Adrenal gland (tissue), 12 donors: ENCODE results near the gene GLDN. TPM values are rescaled to one million over a fixed set of nuclear protein-coding genes. Genes with fewer than 3 reads are reported as not detected.

ENCODE experiments used
- DNase-seq, 7 donors: peaks; one replicate each; pipeline ENCODE4 v3.0.0-alpha.2; 2019 to 2020
- H3K27ac ChIP-seq, 5 donors: fragments of 200-600 bp; sonication (generic) in 4 of 5; 1 replicate in 3 of 5; 2 replicates in 2 of 5; pipeline versions ENCODE4 v1.5.1 to v1.8.0; 2016 to 2020; ENCODE audit warnings: mild to moderate bottlenecking in 1 of 5
- H3K27me3 ChIP-seq: fragments of 200-600 bp; 2 replicates; pipeline ENCODE4 v1.8.0; 2021
- H3K36me3 ChIP-seq, 2 donors: fragments of 200-600 bp; replicated peaks in 1 of 2; 1 replicate in 1 of 2; 2 replicates in 1 of 2; pipeline versions ENCODE4 v1.5.1 to v1.8.0; 2018 to 2022
- H3K4me1 ChIP-seq, 2 donors: fragments of 200-600 bp; replicated peaks in 1 of 2; 1 replicate in 1 of 2; 2 replicates in 1 of 2; pipeline versions ENCODE4 v1.5.1 to v1.8.0; 2018 to 2021
- H3K4me3 ChIP-seq, 4 donors: fragments of 200-600 bp; sonication (generic) in 3 of 4; one replicate each; pipeline ENCODE4 v1.5.1; 2016 to 2018
- H3K9me3 ChIP-seq, 3 donors: fragments of 200-600 bp; sonication (generic) in 1 of 3; replicated peaks in 1 of 3; 1 replicate in 2 of 3; 2 replicates in 1 of 3; pipeline versions ENCODE4 v1.5.1 to v1.8.0; 2016 to 2021
- POLR2A ChIP-seq, 2 donors: fragments of 450-650 bp; IDR thresholded peaks; one replicate each; pipeline ENCODE4 v1.6.1; 2017; ENCODE audit warnings: antibody characterized with exemption in 2 of 2, mild to moderate bottlenecking in 2 of 2, moderate library complexity in 1 of 2
- WGBS, 4 donors: extraction: QIAGEN DNeasy Blood & Tissue Kit in 2 of 4; methylation state at CpG; one replicate each; pipeline versions ENCODE4 v1.1.5 to v1.1.7; 2013 to 2017; 5-methylcytosine and 5-hydroxymethylcytosine counted together
- intact Hi-C, 2 donors: fragments of 100-400 bp; cut with DNase I; formaldehyde crosslinking; loops; one replicate each; pipeline versions ENCODE4 v1.14.1 to v1.15.0; 2022 to 2023
- polyA plus RNA-seq, 3 donors: library from polyadenylated mRNA; stranded (reverse); fragments of 200-250 nt in 2 of 3; fragments of 350-450 nt in 1 of 3; fragmentation: Illumina TruSeq in 1 of 3; extraction: RNeasy Lipid Tissue Mini Kit (QIAGEN cat#74804) in 1 of 3; gene quantifications; one replicate each; pipeline ENCODE4 v1.2.3, GENCODE V29; 2013 to 2014
- total RNA-seq, 9 donors: library from RNA; depleted of rRNA in 4 of 9; stranded (reverse); fragments of >200 nt in 4 of 9; fragments of 120-200 nt in 1 of 9; fragmentation: NEBNext Ultra II Directional in 1 of 9; extraction: Animal tissue kit (Norgen Biotek cat#: 25700) in 1 of 9; gene quantifications; one replicate each; pipeline versions ENCODE4 v1.1.0 to v1.2.4, GENCODE V29; 2013 to 2023
- TF ChIP-seq, protein P1 (sequence below), 6 experiments: fragments of 450-650 bp in 4 of 6; fragments of 200-600 bp in 2 of 6; sonication (generic) in 1 of 6; IDR thresholded peaks; 1 replicate in 5 of 6; 2 replicates in 1 of 6; pipeline versions ENCODE4 v1.5.1 to v1.8.0; 2016 to 2021; ENCODE audit warnings: antibody characterized with exemption in 6 of 6, mild to moderate bottlenecking in 2 of 6, moderate library complexity in 1 of 6
- donor health status: healthy with polysubstance abuse.
- donor health status: Bipolar disorder and iron deficiency.
- donor health status: DM: yes; HTN: yes; CAD: no.
- donor health status: DM: no; HTN: no; CAD: no.
- donor health status: DM: no; HTN: no; CAD: no.
- donor health status: DM: yes; HTN: yes; CAD: no.

GLDN gene
- total and polyA plus RNA-seq, 12 donors = 0.44 to 30.8 (median 5.9) TPM

DNA sequence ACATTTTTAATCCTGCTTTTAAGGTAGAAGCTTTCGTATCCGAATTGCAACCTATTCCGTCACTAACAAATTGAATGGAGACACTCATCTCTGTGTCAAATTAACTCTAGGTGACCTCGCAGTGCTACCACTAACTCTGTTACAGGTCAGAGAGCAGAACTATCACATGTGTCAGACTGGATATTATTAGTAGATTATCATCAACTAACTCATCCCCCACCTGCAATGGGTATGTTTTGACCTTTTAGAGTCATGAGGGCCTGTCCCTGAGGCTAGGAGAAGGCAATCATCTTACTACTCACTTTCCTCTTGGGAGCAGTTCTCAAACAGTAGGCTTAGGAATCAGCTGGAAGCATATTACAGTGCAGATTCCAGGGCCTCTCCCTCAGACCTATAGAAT is 2.0 kb downstream of the GLDN start:
- H3K9me3 ChIP-seq = no peaks in the 10 kb centered on the region
- TF ChIP-seq, protein P1, sequence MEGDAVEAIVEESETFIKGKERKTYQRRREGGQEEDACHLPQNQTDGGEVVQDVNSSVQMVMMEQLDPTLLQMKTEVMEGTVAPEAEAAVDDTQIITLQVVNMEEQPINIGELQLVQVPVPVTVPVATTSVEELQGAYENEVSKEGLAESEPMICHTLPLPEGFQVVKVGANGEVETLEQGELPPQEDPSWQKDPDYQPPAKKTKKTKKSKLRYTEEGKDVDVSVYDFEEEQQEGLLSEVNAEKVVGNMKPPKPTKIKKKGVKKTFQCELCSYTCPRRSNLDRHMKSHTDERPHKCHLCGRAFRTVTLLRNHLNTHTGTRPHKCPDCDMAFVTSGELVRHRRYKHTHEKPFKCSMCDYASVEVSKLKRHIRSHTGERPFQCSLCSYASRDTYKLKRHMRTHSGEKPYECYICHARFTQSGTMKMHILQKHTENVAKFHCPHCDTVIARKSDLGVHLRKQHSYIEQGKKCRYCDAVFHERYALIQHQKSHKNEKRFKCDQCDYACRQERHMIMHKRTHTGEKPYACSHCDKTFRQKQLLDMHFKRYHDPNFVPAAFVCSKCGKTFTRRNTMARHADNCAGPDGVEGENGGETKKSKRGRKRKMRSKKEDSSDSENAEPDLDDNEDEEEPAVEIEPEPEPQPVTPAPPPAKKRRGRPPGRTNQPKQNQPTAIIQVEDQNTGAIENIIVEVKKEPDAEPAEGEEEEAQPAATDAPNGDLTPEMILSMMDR (IDR thresholded peaks at IDR 0.05) = no peak
- no peak for TF ChIP-seq POLR2A (IDR thresholded peaks at IDR 0.05)
- no peak overlapping the region for H3K27ac ChIP-seq
- intact Hi-C loops = no loop called here
- H3K4me1 ChIP-seq = peaks cover 5 to 7% of the 10 kb centered on the region in 2 donors
- H3K27me3 ChIP-seq = no peaks in the 10 kb centered on the region
- no peak for DNase-seq
- WGBS, 4 donors = 88 to 95% (median 90%) methylated on average over 4 of the region's 4 CpGs
- H3K36me3 ChIP-seq = no peaks in the 10 kb centered on the region
- no peak overlapping the region for H3K4me3 ChIP-seq

DNA sequence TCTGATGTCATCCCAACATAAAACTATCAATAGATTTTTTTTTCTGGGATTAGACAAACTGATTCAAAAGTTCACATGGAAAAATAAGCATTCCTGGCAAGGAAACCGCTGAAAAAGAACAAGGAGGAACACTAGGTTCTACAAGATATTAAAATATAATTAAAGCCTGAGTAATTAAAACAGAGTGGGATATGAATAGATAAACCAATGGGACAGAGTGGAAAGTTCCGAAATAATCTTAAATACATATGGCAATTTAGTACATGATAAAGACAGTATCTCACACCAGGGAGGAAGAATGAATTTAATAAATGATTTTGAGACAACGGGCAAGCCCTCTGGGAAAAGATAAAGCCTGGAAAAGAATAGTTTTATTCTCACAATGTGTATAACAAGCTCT is 4.7 kb downstream of the GLDN start:
- WGBS, 4 donors = 50 to 78% (median 71%) methylated on average over 3 of the region's 3 CpGs

DNA sequence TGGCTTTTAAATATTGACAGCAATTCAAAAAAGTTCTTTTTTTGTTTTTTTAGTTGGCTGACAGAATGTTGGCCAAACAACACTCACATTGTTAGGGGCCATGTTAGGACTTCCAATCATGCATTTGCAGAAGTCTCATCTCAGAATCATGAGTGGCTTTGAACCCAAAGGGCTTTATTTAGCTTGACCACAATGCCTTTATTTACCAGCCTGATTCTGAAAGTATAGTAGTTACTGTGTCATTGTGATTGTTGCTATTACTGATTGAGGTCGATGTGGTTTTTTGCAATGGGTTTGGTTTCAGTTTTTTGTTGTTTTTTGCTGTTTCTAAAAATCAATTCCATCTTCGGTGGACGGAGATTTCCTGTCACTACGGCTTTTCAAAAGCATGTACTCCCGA is 7.2 kb downstream of the GLDN start:
- no peak for DNase-seq
- WGBS, 4 donors = 57 to 77% (median 62%) methylated on average over 5 of the region's 5 CpGs
- H3K9me3 ChIP-seq = no peaks in the 10 kb centered on the region
- no peaks in the 10 kb centered on the region for H3K4me1 ChIP-seq
- H3K27me3 ChIP-seq = no peaks in the 10 kb centered on the region
- H3K4me3 ChIP-seq = no peak overlapping the region
- no peaks in the 10 kb centered on the region for H3K36me3 ChIP-seq
- intact Hi-C loops = no loop called here
- TF ChIP-seq, protein P1 (IDR thresholded peaks at IDR 0.05) = no peak
- TF ChIP-seq POLR2A (IDR thresholded peaks at IDR 0.05) = no peak
- peak overlapping the region in 1 of 5 donors; percentile 48 for H3K27ac ChIP-seq

More for the DNA sequence above, 4.7 kb downstream of the GLDN start:
- TF ChIP-seq, protein P1 (IDR thresholded peaks at IDR 0.05) = no peak
- TF ChIP-seq POLR2A (IDR thresholded peaks at IDR 0.05) = no peak
- H3K4me1 ChIP-seq = peaks cover 5 to 7% of the 10 kb centered on the region in 2 donors
- no peaks in the 10 kb centered on the region for H3K27me3 ChIP-seq
- H3K27ac ChIP-seq = no peak overlapping the region
- intact Hi-C loops = no loop called here
- H3K4me3 ChIP-seq = no peak overlapping the region
- H3K9me3 ChIP-seq = no peaks in the 10 kb centered on the region
- H3K36me3 ChIP-seq = no peaks in the 10 kb centered on the region
- DNase-seq = no peak

DNA sequence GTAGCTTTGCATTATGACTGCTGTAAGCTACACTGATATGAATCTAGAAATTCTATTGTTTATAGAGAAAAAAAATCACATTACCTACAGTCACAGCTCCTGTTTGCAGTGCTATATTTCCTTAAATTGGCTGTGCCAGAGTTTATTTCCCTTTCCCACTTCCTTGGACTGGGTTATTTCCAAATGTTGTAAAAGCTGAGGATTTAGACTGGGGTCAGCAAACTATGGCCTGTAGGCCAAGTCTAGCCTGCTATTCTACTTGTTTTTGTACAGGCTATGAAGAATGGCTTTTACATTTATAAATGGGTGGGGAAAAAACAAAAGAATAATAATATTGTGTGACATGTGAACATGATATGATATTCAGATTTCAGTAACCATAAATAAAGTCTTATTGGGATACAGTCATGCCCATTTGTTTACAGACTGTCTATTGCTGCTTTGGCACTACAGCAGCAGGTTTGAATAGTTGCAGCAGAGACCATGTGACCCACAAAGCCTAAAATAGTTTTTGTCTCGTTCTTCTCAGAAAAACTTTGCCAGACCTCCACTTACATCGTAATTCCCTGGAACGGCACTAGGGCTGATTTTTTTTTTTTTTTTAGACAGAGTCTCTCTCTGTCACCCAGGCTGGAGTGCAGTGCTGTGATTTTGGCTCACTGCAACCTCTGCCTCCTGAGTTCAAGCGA is 7.8 kb downstream of the GLDN start:
- H3K9me3 ChIP-seq = no peaks in the 10 kb centered on the region
- H3K27ac ChIP-seq = peak overlapping the region in 1 of 5 donors; percentile 48
- intact Hi-C loops = no loop called here
- H3K4me3 ChIP-seq = no peak overlapping the region
- TF ChIP-seq, protein P1 (IDR thresholded peaks at IDR 0.05) = no peak
- TF ChIP-seq POLR2A (IDR thresholded peaks at IDR 0.05) = no peak
- H3K36me3 ChIP-seq = no peaks in the 10 kb centered on the region
- H3K4me1 ChIP-seq = peaks cover 0 to 4% of the 10 kb centered on the region in 2 donors
- no peak for DNase-seq
- 49 to 61% (median 53%) methylated on average over 4 of the region's 4 CpGs for WGBS, 4 donors
- H3K27me3 ChIP-seq = no peaks in the 10 kb centered on the region
